Mesendoderm (in vitro differentiated cells): ENCODE measurements around the gene FRMD5. TPM values are rescaled to one million over a fixed set of nuclear protein-coding genes. Genes with fewer than 3 reads are reported as not detected.
"Not testable (repeated sequence)": the region's sequence is repeated elsewhere in the genome, so short reads cannot be mapped to it uniquely, and the experiment has no call there.

Experiments
- DNase-seq: peaks from one replicate; pipeline ENCODE4 v3.0.0; 2013
- H2AK5ac ChIP-seq: 2 replicates; pipeline ENCODE4 v1.6.1; 2013; ENCODE audit warnings: low read length, inconsistent platforms
- H2BK120ac ChIP-seq: 2 replicates; pipeline ENCODE4 v1.6.1; 2013; ENCODE audit warnings: low read depth, mild to moderate bottlenecking, low read length, moderate library complexity, mixed read lengths
- H2BK15ac ChIP-seq: replicated peaks from 2 replicates; pipeline ENCODE4 v1.6.1; 2013; ENCODE audit warnings: low read depth, mild to moderate bottlenecking, moderate library complexity
- H2BK5ac ChIP-seq: 2 replicates; pipeline ENCODE4 v1.6.1; 2013; ENCODE audit warnings: low read length, inconsistent platforms
- H3K18ac ChIP-seq: 2 replicates; pipeline ENCODE4 v1.6.1; 2013; ENCODE audit warnings: mild to moderate bottlenecking, low read length, mixed read lengths
- H3K23ac ChIP-seq: one replicate; pipeline ENCODE4 v1.6.1; 2013; ENCODE audit warnings: low read length
- H3K27ac ChIP-seq: 2 replicates; pipeline ENCODE4 v1.5.1; 2013; ENCODE audit warnings: low read depth, mild to moderate bottlenecking, inconsistent platforms, low read length, moderate library complexity
- H3K27me3 ChIP-seq: 2 replicates; pipeline ENCODE4 v1.6.1; 2013; ENCODE audit warnings: low read length, control low read depth, mild to moderate bottlenecking, inconsistent platforms; ENCODE audit not compliant: insufficient read depth, poor library complexity
- H3K36me3 ChIP-seq: 2 replicates; pipeline ENCODE4 v1.6.1; 2013; ENCODE audit warnings: low read length, inconsistent platforms; ENCODE audit not compliant: control insufficient read depth, insufficient read depth
- H3K4ac ChIP-seq: one replicate; pipeline ENCODE4 v1.6.1; 2013; ENCODE audit warnings: low read depth, mild to moderate bottlenecking, low read length, moderate library complexity
- H3K4me1 ChIP-seq: 2 replicates; pipeline ENCODE4 v1.6.1; 2013; ENCODE audit warnings: low read depth, low read length, inconsistent platforms; ENCODE audit not compliant: control insufficient read depth
- H3K4me2 ChIP-seq: 2 replicates; pipeline ENCODE4 v1.6.1; 2013; ENCODE audit warnings: low read length
- H3K4me3 ChIP-seq: 2 replicates; pipeline ENCODE4 v1.5.1; 2013; ENCODE audit warnings: mild to moderate bottlenecking, low read length
- H3K56ac ChIP-seq: one replicate; pipeline ENCODE4 v1.6.1; 2013; ENCODE audit warnings: low read length
- H3K79me1 ChIP-seq: 2 replicates; pipeline ENCODE4 v1.6.1; 2013; ENCODE audit warnings: low read length, inconsistent platforms
- H3K79me2 ChIP-seq: 2 replicates; pipeline ENCODE4 v1.6.1; 2013; ENCODE audit warnings: mild to moderate bottlenecking, low read length; ENCODE audit not compliant: control insufficient read depth, insufficient read depth
- H3K9ac ChIP-seq: 2 replicates; pipeline ENCODE4 v1.6.1; 2013; ENCODE audit warnings: low read length, inconsistent platforms
- H4K5ac ChIP-seq: one replicate; pipeline ENCODE4 v1.6.1; 2013; ENCODE audit warnings: low read length
- H4K8ac ChIP-seq: one replicate; pipeline ENCODE4 v1.6.1; 2013; ENCODE audit warnings: low read depth, mild to moderate bottlenecking, control low read depth, low read length, moderate library complexity
- WGBS: extraction: QIAGEN DNeasy Blood & Tissue Kit; methylation state at CpG from one replicate; pipeline ENCODE4 v1.1.7; 2013; ENCODE audit warnings: low lambda C conversion rate, missing lambda C conversion rate; ENCODE audit not compliant: insufficient coverage; ENCODE audit errors: extremely low coverage; 5-methylcytosine and 5-hydroxymethylcytosine counted together
- small RNA-seq: library from polyadenylated mRNA; stranded (forward); fragments of <200 nt; extraction: miRNeasy Mini kit (QIAGEN cat#:217004); gene quantifications from one replicate; pipeline ENCODE3, GENCODE V24; 2013; ENCODE audit not compliant: insufficient read depth

Gene FRMD5

DNA sequence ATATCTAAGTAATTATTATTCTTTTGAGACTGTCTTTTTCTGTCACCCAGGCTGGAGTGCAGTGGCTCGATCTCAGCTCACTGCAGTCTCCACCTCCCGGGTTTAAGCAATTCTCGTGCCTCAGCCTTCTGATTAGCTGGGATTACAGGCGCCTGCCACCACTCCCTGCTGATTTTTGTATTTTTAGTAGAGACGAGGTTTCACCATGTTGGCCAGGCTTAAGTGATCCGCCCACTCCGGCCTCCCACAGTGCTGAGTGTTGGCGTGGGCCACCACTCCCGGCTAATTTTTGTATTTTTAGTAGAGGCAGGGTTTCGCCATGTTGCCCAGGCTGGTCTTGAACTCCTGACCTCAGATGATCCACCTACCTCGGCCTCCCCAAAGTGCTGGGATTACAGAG lies 369.8 kb downstream of the FRMD5 start:
- not testable (repeated sequence) for DNase-seq, H3K4me3 ChIP-seq, H3K56ac ChIP-seq

DNA sequence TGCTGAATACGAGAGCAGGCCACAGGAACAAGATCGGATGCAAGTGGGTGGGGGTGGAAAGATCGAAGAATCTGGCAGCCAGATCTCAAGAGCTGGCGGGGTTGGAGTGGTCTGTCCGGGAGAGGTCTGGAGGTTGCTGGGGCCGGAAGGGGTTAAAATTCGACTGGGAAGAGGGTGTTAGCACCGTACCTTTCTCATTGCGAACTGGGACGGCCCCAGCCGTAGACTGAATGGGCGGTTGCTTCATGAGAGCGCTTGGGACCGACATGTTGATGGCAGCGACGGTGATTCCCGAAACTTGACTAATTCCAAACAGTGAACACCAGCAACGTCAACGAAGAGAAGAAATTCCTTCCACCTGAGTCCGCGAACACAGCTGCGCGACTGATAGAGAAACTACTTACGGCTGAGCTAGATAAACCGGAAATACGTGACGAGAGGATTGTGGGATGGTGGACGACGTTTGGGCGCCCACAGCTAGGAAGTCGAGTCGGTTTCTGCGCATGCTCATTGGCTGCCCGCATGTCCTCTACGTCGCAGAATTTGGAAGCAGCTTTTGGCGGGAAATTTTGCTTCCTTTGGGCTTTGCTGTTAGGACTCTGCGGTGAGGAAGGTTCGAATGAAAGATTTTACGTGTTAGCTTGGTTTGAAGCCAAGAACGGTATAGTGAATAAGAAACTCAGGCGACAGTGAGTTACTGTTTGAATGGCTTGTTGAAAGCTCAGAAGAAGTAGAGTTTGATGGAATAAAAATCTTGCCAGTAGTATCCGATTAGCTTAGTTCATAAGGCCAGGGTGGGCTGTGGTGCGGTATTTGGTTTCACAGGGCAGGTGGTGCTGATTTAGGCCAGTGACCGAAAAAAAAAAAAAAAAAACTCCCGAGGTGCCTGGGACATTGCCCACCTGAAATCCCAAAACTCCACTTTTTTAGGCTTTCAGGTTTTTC lies 370.5 kb downstream of the FRMD5 start, which contains the start of gene MFAP1:
MFAP1 (minus strand) TSS at position 389 of the 945 bp plus-strand sequence; CDS start at position 268, 121 bp downstream.
- H3K9ac ChIP-seq: peak within 1 kb of the TSS; percentile 95
- H2BK5ac ChIP-seq: peak within 1 kb of the TSS; percentile 50
- H2BK120ac ChIP-seq: no peak within 1 kb of the TSS
- H4K5ac ChIP-seq: no peak within 1 kb of the TSS
- H2BK15ac ChIP-seq: no peak within 1 kb of the TSS
- peak within 1 kb of the TSS; percentile 58 for H3K4ac ChIP-seq
- H3K23ac ChIP-seq: peak within 1 kb of the TSS; percentile 74
- WGBS: no CpG with 5 or more reads among the region's 46 CpGs
- H3K4me3 ChIP-seq: peak within 1 kb of the TSS; percentile 99
- H4K8ac ChIP-seq: peak within 1 kb of the TSS; percentile 68
- peak within 1 kb of the TSS; percentile 86 for H3K4me2 ChIP-seq
- H2AK5ac ChIP-seq: no peak within 1 kb of the TSS
- H3K79me2 ChIP-seq: peaks cover 6% of the 10 kb centered on the region
- H3K56ac ChIP-seq: peak within 1 kb of the TSS; percentile 99
- H3K4me1 ChIP-seq: no peaks in the 10 kb centered on the region
- H3K79me1 ChIP-seq: peaks cover 1% of the 10 kb centered on the region
- peak within 1 kb of the TSS; percentile 53 for H3K27ac ChIP-seq
- no peaks in the 10 kb centered on the region for H3K36me3 ChIP-seq
- no peaks in the 10 kb centered on the region for H3K27me3 ChIP-seq
- H3K18ac ChIP-seq: peak within 1 kb of the TSS; percentile 65
- peak; percentile 98 for DNase-seq

More for the DNA sequence above, 369.8 kb downstream of the FRMD5 start:
- H3K27ac ChIP-seq, H3K79me2 ChIP-seq, H3K18ac ChIP-seq, H3K4ac ChIP-seq, H2AK5ac ChIP-seq, H3K23ac ChIP-seq, H2BK5ac ChIP-seq, H3K4me2 ChIP-seq, H3K79me1 ChIP-seq, H3K4me1 ChIP-seq, H4K8ac ChIP-seq, H2BK15ac ChIP-seq, H2BK120ac ChIP-seq, H4K5ac ChIP-seq, H3K27me3 ChIP-seq, H3K36me3 ChIP-seq, H3K9ac ChIP-seq: not testable (repeated sequence)
- no CpG with 5 or more reads among the region's 11 CpGs for WGBS

- no peak overlapping the region for H4K5ac ChIP-seq
- H3K79me1 ChIP-seq: peaks cover 1% of the 10 kb centered on the region
- H3K79me2 ChIP-seq: peaks cover 8% of the 10 kb centered on the region
- H3K27ac ChIP-seq: no peak overlapping the region
- no peak overlapping the region for H3K56ac ChIP-seq
- no peak overlapping the region for H3K9ac ChIP-seq
- WGBS: no CpG with 5 or more reads among the region's 3 CpGs
- H2BK15ac ChIP-seq: no peak overlapping the region
- no peaks in the 10 kb centered on the region for H3K4me1 ChIP-seq
- H3K18ac ChIP-seq: no peak overlapping the region
- H2BK5ac ChIP-seq: no peak overlapping the region
- H4K8ac ChIP-seq: no peak overlapping the region
- no peak overlapping the region for H3K4ac ChIP-seq
- H3K4me3 ChIP-seq: no peak overlapping the region
- no peak overlapping the region for H2AK5ac ChIP-seq
- no peaks in the 10 kb centered on the region for H3K36me3 ChIP-seq
- no peak overlapping the region for H2BK120ac ChIP-seq
- no peaks in the 10 kb centered on the region for H3K27me3 ChIP-seq
- DNase-seq: no peak
- no peak overlapping the region for H3K23ac ChIP-seq
- no peak overlapping the region for H3K4me2 ChIP-seq
These were observed 373.6 kb downstream of the FRMD5 start for GRCh38 chr15:43821505-43821904.

Small RNAs within 50 kb of the gene (small RNA-seq; reads per million reads assigned to genes)
- gene RF00019: not detected
